Natural killer cell (primary cell): ENCODE results near the gene PRDM16. TPM values are rescaled to one million over a fixed set of nuclear protein-coding genes. Genes with fewer than 3 reads are reported as not detected.

Experiments
- ATAC-seq, 3 donors: fragments of 150-1000 bp in 2 of 3; fragments of 200-7000 bp in 1 of 3; cut with Tn5 transposase; 1 replicate in 1 of 3; 2 replicates in 2 of 3; pipeline ENCODE4 v1.10.0; 2021; ENCODE audit warnings: mild to moderate bottlenecking in 2 of 3, moderate library complexity in 2 of 3
- DNase-seq, 2 donors: peaks; one replicate each; pipeline versions ENCODE4 v3.0.0 to v3.0.0-alpha.2; 2013 to 2021; ENCODE audit warnings: mixed read lengths in 1 of 2
- H3K27ac ChIP-seq: one replicate; pipeline ENCODE4 v1.5.1; 2013; ENCODE audit warnings: mild to moderate bottlenecking, low read length
- H3K27me3 ChIP-seq: one replicate; pipeline ENCODE4 v1.6.1; 2013; ENCODE audit warnings: low read length; ENCODE audit not compliant: control insufficient read depth, insufficient read depth
- H3K36me3 ChIP-seq: one replicate; pipeline ENCODE4 v1.6.1; 2013; ENCODE audit warnings: low read length; ENCODE audit not compliant: control insufficient read depth, insufficient read depth
- H3K4me1 ChIP-seq: one replicate; pipeline ENCODE4 v1.6.1; 2013; ENCODE audit warnings: low read length; ENCODE audit not compliant: control insufficient read depth, insufficient read depth
- H3K4me3 ChIP-seq: one replicate; pipeline ENCODE4 v1.5.1; 2013; ENCODE audit warnings: low read length
- H3K9me3 ChIP-seq: one replicate; pipeline ENCODE4 v1.6.1; 2013; ENCODE audit warnings: low read length; ENCODE audit not compliant: control insufficient read depth, insufficient read depth
- H3K27ac Mint-ChIP-seq, 2 donors: one replicate each; pipeline ENCODE4 v1.8.0; 2022; ENCODE audit warnings: mild to moderate bottlenecking in 2 of 2, mixed read lengths in 2 of 2, moderate library complexity in 1 of 2
- H3K27me3 Mint-ChIP-seq, 2 donors: one replicate each; pipeline ENCODE4 v1.8.0; 2022; ENCODE audit warnings: low read depth in 2 of 2, mixed read lengths in 2 of 2
- H3K36me3 Mint-ChIP-seq: one replicate; pipeline ENCODE4 v1.8.0; 2022; ENCODE audit warnings: mixed read lengths
- H3K4me1 Mint-ChIP-seq, 2 donors: one replicate each; pipeline ENCODE4 v1.8.0; 2022; ENCODE audit warnings: mixed read lengths in 2 of 2
- H3K4me3 Mint-ChIP-seq: one replicate; pipeline ENCODE4 v1.8.0; 2022; ENCODE audit warnings: mild to moderate bottlenecking, moderate library complexity, mixed read lengths
- H3K9me3 Mint-ChIP-seq, 2 donors: one replicate each; pipeline ENCODE4 v1.8.0; 2022; ENCODE audit warnings: mixed read lengths in 2 of 2
- CTCF ChIP-seq: fragments of 200-600 bp; IDR thresholded peaks from one replicate; pipeline ENCODE4 v1.8.0; 2022; ENCODE audit warnings: antibody characterized with exemption
- WGBS: methylation state at CpG from one replicate; pipeline ENCODE4 v1.1.7; 2013; ENCODE audit warnings: missing lambda C conversion rate; ENCODE audit not compliant: insufficient coverage; 5-methylcytosine and 5-hydroxymethylcytosine counted together
- intact Hi-C: fragments of 100-400 bp; cut with micrococcal nuclease; formaldehyde crosslinking; loops from one replicate; pipeline ENCODE4 v1.14.2; 2022
- total RNA-seq, 4 donors: library from RNA; stranded (reverse); fragments of 120-200 nt in 1 of 4; gene quantifications; one replicate each; pipeline versions ENCODE4 v1.2.3 to v1.2.4, GENCODE V29; 2013 to 2022

PRDM16 gene
- total RNA-seq, 3 donors from 2014 or later (not counting 1 experiment from before 2014, with no cell fraction given) = 0.25 to 0.64 TPM; not detected in 1

- Mint-ChIP-seq H3K4me3 (no peak overlapping the region), H3K36me3 (no peaks in the 10 kb centered on the region), H3K4me1 (no peaks in the 10 kb centered on the region), H3K9me3 (no peaks in the 10 kb centered on the region), H3K27ac (no peak overlapping the region), H3K27me3 (no peaks in the 10 kb centered on the region)
- DNase-seq (no peak), ATAC-seq (no peak)
- Histone ChIP-seq H3K4me3 (no peak overlapping the region), H3K9me3 (no peaks in the 10 kb centered on the region), H3K27ac (no peak overlapping the region), H3K27me3 (no peaks in the 10 kb centered on the region), H3K36me3 (no peaks in the 10 kb centered on the region), H3K4me1 (no peaks in the 10 kb centered on the region)
- WGBS = 78% methylated on average over 7 of the region's 7 CpGs
- no peak for TF ChIP-seq CTCF
- intact Hi-C loops = no loop called here
These were observed 168.0 kb downstream of the PRDM16 start for GRCh38 chr1:3236955-3237354.

- DNase-seq (no peak), ATAC-seq (no peak)
- WGBS = 89% methylated on average over 15 of the region's 15 CpGs
- TF ChIP-seq CTCF = no peak
- Mint-ChIP-seq H3K4me3 (no peak overlapping the region), H3K4me1 (no peaks in the 10 kb centered on the region), H3K27ac (no peak overlapping the region), H3K9me3 (no peaks in the 10 kb centered on the region), H3K36me3 (no peaks in the 10 kb centered on the region), H3K27me3 (no peaks in the 10 kb centered on the region)
- Histone ChIP-seq H3K4me1 (no peaks in the 10 kb centered on the region), H3K4me3 (no peak overlapping the region), H3K27ac (no peak overlapping the region), H3K9me3 (no peaks in the 10 kb centered on the region), H3K36me3 (no peaks in the 10 kb centered on the region), H3K27me3 (no peaks in the 10 kb centered on the region)
- intact Hi-C loops = no loop called here
These were observed 168.6 kb downstream of the PRDM16 start for GRCh38 chr1:3237570-3237969.

GRCh38 chr1:3237994-3238702, 169.1 kb downstream of the PRDM16 start:
- no peak for TF ChIP-seq CTCF
- Mint-ChIP-seq H3K9me3 (no peaks in the 10 kb centered on the region), H3K27ac (no peak overlapping the region), H3K4me1 (no peaks in the 10 kb centered on the region), H3K36me3 (no peaks in the 10 kb centered on the region), H3K27me3 (no peaks in the 10 kb centered on the region), H3K4me3 (no peak overlapping the region)
- no peak for ATAC-seq
- H3K9me3 ChIP-seq = no peaks in the 10 kb centered on the region
- no peak for DNase-seq
- no peak overlapping the region for H3K27ac ChIP-seq
- H3K36me3 ChIP-seq = no peaks in the 10 kb centered on the region
- intact Hi-C loops = no loop called here
- no peak overlapping the region for H3K4me3 ChIP-seq
- no peaks in the 10 kb centered on the region for H3K4me1 ChIP-seq
- WGBS = 93% methylated on average over 28 of the region's 28 CpGs
- H3K27me3 ChIP-seq = no peaks in the 10 kb centered on the region
